NK-92 (cell line): Measurements from ENCODE around the gene PGM1.

ENCODE experiments used
- DNase-seq: peaks from one replicate; lab custom pipeline; 2025; ENCODE audit not compliant: unreplicated experiment; lab: John Stamatoyannopoulos, UW

Gene PGM1

DNA sequence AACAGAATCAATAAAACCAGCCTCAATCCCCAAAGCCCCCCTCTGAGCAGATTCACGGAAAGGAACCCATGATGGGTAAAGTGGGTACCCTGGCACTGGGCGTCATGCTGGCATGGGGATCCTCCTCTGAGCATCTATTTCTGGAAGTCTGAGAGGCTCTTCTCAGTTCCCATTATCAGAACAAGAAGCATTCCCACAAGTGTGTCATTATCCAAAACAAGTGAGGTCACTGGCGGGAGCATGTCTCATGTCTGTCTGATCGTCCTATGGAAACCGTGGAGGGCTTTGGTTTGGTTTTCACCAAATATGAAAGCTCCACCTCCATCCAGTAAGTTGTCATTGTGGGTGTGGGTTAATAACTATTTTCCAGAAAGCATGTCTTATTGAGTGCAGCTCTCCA lies 70.7 kb downstream of the PGM1 start:
- no peak for DNase-seq

DNA sequence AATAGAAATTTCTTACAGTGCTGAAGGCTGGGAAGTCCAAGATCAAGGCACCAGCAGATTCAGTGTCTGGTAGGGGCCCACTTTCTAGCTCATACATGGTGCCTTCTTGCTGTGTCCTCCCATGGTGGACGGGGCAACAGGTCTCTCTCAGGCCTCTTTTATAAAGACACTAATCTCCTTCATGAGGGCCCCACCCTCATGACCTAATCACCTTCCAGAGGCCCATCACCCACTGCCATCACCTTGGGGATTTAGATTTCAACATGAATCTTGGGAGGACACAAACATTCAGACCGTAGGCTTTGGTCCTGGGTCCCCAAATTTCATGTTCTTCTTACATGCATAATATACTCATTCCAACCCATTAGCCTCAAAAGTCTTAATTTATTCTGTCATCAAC lies 71.5 kb downstream of the PGM1 start:
- no peak for DNase-seq

- no peak for DNase-seq
Observed at GRCh38 chr1:63665410-63665809, 72.2 kb downstream of the PGM1 start.

DNA sequence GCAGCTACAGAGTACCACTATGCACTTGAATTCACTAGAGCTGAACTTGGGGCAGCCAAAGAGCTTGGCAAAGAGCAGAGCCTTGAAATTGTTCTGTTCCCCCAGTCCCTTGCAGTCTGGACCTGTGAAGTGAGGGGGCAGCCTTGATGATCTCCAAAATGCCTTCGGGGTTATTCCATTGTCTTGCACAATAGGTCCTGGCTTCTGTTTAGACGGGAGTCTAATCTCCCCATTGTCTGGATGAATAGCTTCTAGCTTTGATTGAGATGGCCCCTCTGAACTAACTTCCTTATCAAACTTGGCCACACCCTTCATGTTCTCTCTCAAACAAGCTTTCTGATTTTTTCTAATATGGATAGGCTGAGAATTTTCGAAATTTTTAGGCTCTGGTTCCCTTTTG lies 72.6 kb downstream of the PGM1 start:
- DNase-seq: no peak

DNA sequence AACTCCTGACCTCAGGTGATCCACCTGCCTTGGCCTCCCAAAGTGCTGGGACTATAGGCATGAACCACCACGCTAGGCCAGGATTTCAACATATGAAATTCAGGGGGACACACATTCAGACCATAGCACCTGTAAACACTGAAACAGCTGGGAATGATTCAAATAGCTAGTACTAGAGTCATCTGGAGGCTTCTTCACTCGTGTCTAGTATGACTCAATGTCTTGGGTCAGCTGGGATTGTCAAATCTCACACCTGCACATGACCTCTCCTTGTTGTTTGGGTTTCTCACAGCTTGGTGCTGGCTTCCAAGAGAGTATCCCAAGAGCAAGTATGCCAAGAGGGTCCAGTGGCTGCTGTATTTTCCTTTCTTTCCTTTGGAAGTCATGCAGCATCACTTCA lies 75.1 kb downstream of the PGM1 start:
- DNase-seq: no peak

GRCh38 chr1:63669151-63669961 lies 76.1 kb downstream of the PGM1 start:
- no peak for DNase-seq

DNA sequence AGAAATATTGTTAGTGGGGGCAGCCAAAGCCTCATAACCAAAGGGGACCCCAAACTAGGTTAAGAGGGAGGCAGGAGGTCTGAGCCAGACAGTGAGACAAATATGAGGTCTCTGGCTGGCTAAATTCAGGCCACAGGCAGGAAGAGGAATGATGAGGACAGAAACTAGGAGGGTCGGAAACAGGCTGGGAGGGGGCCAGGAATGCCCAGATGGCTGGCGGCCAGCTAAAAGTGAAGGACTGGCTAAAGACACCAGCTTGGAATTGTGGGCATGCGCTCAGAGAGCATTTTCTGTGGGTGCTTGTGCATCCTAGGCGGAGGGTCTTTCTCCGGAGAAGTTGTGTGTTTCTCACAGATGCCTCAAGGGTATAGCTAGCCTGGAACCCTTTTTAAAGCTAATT lies 77.0 kb downstream of the PGM1 start:
- no peak for DNase-seq

- no peak for DNase-seq
Observed at GRCh38 chr1:63671514-63671913, 78.3 kb downstream of the PGM1 start.

GRCh38 chr1:63674238-63674864 lies 81.1 kb downstream of the PGM1 start:
- no peak for DNase-seq

GRCh38 chr1:63674865-63675419 lies 81.7 kb downstream of the PGM1 start:
- no peak for DNase-seq

DNA sequence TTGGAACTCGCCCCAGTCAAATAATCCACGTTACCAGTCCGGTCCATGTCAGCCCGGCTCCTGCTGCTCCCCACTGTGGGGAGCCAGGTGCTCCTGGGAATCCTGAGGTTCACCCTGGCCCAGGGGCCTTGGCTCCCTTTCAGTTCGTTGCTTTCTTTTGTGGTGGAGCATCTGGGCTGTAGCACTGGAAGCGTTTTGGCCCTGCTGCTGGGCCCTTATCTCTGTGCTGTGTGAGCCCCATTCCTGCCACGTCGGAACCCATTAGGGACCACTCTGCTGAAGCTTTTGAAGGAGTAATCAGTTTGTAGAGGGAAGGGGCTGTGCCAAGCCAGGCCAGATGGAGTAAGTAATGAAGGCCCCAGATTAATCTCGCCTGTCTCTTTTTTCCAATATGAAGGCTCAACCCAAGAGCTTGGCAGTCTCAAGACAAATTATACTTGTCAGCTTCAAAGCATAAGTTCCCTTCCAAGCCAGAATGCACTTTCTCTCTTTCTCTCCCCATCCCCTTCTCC lies 82.3 kb downstream of the PGM1 start:
- no peak for DNase-seq

- no peak for DNase-seq
Observed at GRCh38 chr1:63677497-63677896, 84.3 kb downstream of the PGM1 start.

DNA sequence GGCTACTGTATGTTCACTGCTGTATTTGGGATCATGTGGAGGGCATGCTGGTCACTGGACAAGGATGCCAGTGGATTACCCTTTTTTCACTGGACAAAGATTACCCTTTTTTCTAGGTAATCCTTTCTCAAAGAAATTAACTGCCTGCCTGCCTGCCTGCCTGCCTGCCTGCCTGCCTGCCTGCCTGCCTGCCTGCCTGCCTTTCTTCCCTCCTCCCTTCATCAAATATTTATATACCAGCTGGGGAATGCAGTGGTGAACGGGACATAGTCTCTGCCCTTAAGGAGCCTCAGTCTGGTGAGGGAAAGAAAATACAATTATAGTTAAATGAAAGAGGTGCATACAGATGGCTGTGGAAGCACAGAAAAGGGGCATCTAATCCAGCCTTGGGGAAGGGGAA lies 85.0 kb downstream of the PGM1 start:
- DNase-seq: no peak

DNA sequence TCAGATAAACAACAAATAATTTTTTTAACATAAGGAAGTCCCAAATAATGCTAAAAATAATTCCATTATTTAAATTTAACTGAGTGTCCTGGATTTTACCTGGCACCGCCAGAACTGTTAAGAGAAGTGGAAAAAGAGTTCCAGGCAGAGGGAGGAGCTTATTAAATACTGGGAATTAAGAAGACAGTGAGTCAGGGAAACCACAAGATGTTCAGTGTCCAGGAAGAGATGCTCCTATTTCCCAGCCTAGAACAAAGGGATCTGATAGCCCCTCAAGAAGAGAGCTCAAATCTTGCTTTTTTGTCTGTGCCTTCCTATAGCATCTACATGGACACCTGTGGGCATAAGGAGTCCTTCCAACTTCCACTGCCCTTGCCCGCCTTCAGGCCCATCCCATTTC lies 85.9 kb downstream of the PGM1 start:
- no peak for DNase-seq

DNA sequence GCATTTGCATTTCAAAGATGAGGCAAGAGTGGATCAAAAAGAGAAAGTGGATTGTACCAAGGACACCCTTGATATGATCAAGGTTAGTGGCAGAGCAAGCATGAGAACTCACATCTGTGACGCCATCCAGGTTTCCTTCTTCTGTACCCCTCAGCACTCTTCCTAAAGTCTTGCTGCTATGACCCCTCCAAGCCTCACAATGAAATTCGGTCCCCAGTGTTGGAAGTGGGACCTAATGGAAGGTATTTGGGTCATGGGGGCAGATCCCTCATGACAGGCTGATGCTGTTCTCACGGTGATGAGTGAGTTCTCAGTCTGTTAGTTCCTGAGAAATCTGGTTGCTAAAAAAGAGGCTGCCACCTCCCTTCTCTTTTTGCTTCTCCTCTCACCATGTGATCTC lies 86.4 kb downstream of the PGM1 start:
- DNase-seq: no peak

DNA sequence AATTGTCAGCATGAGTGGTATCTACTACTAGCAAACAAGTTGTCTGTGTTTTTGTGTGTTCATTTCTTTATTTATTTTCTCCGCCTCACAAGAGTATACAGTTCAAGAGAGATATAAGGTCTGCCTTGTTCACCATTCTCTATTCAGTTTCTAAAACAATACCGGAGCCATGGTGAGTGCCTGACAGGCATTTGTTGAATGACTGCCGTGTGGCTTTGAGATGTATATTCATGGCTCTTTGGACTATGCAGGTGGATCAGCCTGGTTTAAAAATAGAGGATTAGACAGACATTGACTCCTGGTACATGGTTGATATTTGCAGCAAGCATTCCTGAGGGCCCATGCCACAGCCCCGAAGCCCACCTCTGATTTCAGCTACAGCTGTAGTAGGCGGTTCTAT lies 89.7 kb downstream of the PGM1 start:
- DNase-seq: no peak

DNA sequence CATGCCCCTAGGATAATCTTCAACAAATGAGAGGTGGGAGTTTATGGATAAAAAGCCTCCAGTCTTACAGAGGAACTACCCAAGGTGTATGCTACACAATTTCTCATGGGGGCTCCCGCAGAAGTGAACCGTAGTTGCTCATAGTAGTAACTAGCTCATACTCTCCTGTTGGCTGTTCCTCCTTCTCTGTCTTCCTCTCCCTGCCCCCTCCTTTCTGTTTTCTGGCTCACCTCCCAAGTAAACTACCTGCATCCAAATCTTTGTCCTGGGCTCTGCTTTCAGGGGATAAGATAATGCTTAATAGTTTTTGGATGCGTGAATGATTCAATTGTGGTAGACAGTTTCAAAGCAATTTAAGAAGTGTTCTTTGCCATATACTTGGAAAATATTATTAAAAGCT lies 90.5 kb downstream of the PGM1 start:
- DNase-seq: no peak

- DNase-seq: no peak
Observed at GRCh38 chr1:63686696-63687095, 93.5 kb downstream of the PGM1 start.

DNA sequence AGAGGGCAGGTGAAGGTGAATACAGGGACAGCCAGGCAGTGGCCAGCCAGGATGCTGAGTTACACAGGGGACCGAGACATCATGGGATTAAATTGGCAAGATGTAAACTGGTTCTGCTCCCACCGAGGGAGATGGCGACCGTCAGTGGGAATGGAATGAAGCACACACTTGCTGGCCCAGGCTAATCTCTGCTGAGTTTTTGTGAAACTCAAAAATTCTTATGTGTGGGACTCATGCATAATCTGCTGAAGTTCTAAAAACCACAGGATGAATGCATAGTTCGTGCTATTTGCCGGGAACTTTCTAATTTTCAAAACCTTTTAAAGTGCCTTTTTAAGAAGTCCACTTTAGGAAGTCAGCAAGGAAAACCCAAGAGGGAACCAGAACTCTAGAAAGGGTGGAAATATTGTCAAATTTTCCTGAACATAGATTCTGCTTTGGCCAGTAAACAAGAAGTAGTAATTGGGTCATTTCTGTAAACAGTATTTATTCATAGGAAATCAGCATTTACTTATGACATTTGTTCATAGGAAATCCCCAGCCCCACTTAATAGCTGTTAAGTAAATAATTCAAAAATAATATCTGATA lies 95.2 kb downstream of the PGM1 start:
- DNase-seq: no peak

DNA sequence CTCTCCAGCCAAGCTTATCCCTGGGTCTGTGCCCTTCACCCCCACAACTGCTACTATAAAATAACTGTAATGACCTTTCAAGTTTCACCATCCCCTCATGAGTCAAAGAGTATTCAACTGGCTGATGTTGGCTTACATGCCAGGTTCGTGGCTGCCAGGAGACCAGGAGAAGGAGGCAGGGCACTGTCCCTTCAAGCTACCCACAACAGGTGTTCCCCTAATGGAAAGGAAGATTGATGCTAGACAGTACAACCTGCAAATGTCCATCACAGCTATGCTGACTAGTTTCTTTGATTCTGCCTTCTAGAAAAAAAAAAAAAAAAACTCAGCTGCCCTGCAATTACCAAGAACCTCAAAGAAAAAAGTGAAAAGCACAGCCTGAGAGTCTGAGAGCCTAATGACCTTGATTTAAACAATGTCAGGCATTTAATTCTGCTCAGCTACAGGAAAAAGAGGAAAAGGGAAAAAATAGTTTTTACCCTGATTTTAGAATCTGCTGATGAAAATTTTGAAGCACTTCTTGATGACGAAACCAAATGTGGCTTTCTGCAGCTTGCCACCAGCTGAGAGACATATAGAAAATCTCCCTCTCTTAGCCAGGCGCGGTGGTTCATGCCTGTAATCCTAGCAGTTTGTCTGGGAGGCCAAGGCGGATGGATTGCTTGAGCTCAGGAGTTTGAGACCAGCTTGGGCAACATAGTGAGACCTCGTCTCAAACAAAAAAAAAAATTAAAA lies 97.9 kb downstream of the PGM1 start:
- DNase-seq: no peak

DNA sequence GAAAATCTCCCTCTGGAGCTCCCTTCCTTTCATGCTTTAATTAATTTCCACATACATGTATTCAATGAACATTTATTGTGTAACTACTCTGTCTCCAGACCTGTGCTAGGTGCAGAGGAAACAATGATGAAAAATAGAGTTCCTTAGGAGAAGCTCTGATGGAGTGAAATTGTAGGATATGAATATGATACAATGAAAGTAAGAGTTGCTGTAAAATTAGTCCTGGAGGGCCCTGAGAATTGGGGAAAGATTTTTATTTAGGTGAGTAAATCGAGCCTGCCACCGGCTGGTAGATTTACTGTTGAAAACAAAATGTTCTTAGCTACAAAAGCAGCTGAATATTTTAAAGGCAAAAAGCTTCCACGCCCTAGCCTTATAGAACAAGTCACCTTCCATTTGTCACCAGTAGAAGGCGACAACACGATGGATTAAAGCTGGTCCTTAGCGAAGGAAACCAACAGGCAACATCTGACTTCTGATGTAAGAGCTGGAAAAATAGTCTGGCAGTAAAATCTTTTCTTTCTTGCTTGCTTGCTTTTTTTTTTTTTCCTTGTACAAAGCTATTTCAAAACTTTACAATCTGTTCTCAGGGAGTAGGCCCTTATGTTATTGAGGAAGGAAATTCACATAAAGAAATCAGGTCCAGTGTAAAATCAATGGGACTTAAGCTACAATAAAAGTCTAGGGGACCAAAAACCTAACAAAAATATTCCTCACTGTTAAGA lies 98.7 kb downstream of the PGM1 start:
- DNase-seq: no peak
